ENCODE measurements around the gene GNAL. TPM values are rescaled to one million over a fixed set of nuclear protein-coding genes. Genes with fewer than 3 reads are reported as not detected.
"Not testable (repeated sequence)": the region's sequence is repeated elsewhere in the genome, so short reads cannot be mapped to it uniquely, and the experiment has no call there.

GNAL gene
- total RNA-seq, 2 donors from 2014 or later: 2.7 to 4.4 TPM

DNA sequence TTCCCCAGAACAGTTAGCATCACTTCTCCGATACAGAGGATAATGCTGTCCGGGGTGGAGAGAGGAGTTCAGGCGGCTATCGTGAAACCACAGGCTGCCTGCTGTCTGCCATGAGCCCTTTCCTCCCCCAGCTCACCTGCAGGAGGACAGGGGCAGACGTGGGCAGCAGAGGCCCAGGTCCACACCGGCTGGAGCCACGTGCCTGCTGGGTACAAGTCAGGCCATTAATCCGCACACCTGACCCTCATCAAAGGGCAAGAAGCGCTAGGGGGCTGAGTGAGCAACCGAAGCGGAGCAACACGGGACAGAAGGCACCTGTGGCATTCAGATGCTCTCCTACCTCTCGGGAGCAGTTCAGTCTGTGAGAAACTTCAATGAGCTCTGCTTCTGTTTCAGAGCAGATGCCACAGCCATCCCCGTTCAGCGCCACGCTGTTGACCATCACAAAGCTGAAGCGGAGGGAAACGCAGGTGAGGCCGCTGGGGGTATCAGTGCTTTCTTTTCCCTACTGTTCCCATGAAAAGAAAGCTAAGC, 197.6 kb downstream of the GNAL start:
- TF ChIP-seq, protein P1, sequence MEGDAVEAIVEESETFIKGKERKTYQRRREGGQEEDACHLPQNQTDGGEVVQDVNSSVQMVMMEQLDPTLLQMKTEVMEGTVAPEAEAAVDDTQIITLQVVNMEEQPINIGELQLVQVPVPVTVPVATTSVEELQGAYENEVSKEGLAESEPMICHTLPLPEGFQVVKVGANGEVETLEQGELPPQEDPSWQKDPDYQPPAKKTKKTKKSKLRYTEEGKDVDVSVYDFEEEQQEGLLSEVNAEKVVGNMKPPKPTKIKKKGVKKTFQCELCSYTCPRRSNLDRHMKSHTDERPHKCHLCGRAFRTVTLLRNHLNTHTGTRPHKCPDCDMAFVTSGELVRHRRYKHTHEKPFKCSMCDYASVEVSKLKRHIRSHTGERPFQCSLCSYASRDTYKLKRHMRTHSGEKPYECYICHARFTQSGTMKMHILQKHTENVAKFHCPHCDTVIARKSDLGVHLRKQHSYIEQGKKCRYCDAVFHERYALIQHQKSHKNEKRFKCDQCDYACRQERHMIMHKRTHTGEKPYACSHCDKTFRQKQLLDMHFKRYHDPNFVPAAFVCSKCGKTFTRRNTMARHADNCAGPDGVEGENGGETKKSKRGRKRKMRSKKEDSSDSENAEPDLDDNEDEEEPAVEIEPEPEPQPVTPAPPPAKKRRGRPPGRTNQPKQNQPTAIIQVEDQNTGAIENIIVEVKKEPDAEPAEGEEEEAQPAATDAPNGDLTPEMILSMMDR (IDR thresholded peaks at IDR 0.05): no peak
- Histone ChIP-seq H3K4me1 (no peaks in the 10 kb centered on the region), H3K9me3 (no peaks in the 10 kb centered on the region), H3K36me3 (peaks cover 62% of the 10 kb centered on the region), H3K27me3 (no peaks in the 10 kb centered on the region), H3K4me3 (no peak overlapping the region), H3K27ac (no peak overlapping the region)
- DNase-seq (ENCODE audit: low spot score): no peak

DNA sequence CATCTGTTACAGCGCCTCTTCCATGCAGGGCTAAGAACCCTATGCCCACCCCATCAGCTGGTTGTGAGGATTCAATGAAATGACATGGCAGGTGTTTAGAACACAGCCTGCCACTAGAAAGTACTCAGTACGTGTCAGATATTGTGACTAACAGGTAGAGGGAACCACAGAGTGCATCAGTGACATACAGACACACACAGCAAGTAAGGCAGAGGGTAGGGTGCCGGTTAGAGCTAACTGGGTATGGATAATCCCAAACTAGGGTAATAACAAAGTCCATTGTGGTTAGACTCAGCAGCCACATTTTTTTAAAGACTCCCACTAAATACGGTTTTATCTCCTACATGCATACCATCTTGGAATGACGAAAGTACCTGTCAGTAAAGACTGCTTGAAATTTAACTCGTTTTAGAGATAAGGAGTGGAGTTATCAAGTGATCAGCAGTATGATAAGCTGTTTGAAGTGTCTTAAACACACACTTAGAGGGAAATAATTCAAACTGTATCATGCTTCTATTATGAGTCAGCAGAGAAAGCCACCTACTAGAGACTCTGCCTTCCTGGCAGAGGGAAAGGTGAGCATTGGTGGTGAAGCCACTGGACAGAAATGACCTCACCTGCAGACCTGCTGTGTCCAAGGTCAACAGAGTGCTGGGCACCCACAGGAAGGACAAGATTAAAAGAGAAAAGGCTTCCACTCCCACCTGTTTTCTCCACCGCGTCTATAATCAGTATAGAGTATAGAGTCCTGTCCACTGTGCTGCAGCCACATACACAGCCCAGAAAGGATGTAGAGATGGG, 198.5 kb downstream of the GNAL start:
- DNase-seq (ENCODE audit: low spot score): no peak
- H3K9me3 ChIP-seq: no peaks in the 10 kb centered on the region
- TF ChIP-seq, protein P1 (IDR thresholded peaks at IDR 0.05): no peak
- H3K36me3 ChIP-seq: peaks cover 55% of the 10 kb centered on the region
- no peak overlapping the region for H3K4me3 ChIP-seq
- no peaks in the 10 kb centered on the region for H3K27me3 ChIP-seq
- H3K27ac ChIP-seq: no peak overlapping the region
- no peaks in the 10 kb centered on the region for H3K4me1 ChIP-seq

GRCh38 chr18:11888726-11889125, 199.7 kb downstream of the GNAL start:
- H3K36me3 ChIP-seq: peaks cover 55% of the 10 kb centered on the region
- DNase-seq (ENCODE audit: low spot score): no peak
- TF ChIP-seq, protein P1 (IDR thresholded peaks at IDR 0.05): no peak
- H3K9me3 ChIP-seq: no peaks in the 10 kb centered on the region
- H3K4me3 ChIP-seq: no peak overlapping the region
- H3K27ac ChIP-seq: no peak overlapping the region
- no peaks in the 10 kb centered on the region for H3K4me1 ChIP-seq
- H3K27me3 ChIP-seq: no peaks in the 10 kb centered on the region

DNA sequence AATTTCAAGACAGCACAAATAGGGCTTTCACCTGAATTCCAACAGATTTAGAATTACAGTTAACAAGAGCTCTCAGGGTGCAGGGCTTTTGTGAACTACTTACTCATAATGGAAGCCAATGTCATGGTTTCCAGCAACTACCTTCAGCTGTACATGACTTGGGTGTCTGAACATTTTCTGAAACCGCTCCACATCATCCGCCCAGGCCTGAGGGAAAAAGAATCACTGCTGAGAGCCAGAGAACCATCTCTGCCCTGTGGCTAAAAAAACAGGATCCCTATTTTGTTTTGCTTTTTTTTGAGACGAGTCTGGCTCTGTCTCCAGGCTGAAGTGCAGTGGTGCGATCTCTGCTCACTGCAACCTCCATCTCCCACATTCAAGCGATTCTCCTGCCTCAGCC, 200.2 kb downstream of the GNAL start:
- H3K27me3 ChIP-seq: no peaks in the 10 kb centered on the region
- H3K9me3 ChIP-seq: no peaks in the 10 kb centered on the region
- H3K4me1 ChIP-seq: no peaks in the 10 kb centered on the region
- no peak for DNase-seq (ENCODE audit: low spot score)
- H3K36me3 ChIP-seq: peaks cover 49% of the 10 kb centered on the region
- H3K27ac ChIP-seq: no peak overlapping the region
- no peak overlapping the region for H3K4me3 ChIP-seq
- TF ChIP-seq, protein P1 (IDR thresholded peaks at IDR 0.05): no peak

DNA sequence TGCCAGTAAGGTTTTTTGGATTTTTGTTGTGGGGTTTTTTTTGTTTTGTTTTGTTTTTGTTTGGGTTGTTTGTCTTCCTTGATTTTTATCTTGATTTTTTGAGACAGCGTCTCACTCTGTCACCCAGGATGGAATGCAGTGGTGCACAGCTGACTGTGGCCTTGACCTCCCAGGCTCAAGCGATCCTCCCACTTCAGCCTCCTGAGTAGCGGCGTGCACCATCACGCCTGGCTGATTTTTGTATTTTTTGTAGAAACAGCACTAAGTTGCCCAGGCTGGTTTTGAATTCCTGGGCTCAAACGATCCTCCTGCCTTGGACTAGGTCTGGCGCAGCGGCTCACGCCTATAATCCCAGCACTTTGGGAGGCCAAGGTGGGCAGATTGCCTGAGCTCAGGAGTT, 202.7 kb downstream of the GNAL start:
- TF ChIP-seq, protein P1 (IDR thresholded peaks at IDR 0.05): no peak
- no peak overlapping the region for H3K4me3 ChIP-seq
- no peaks in the 10 kb centered on the region for H3K4me1 ChIP-seq
- no peaks in the 10 kb centered on the region for H3K9me3 ChIP-seq
- H3K27me3 ChIP-seq: no peaks in the 10 kb centered on the region
- no peak overlapping the region for H3K27ac ChIP-seq
- DNase-seq (ENCODE audit: low spot score): no peak
- peaks cover 38% of the 10 kb centered on the region for H3K36me3 ChIP-seq

- H3K9me3 ChIP-seq; H3K4me3 ChIP-seq; DNase-seq (ENCODE audit: low spot score); H3K27ac ChIP-seq; H3K27me3 ChIP-seq; H3K4me1 ChIP-seq: not testable (repeated sequence)
- H3K36me3 ChIP-seq: peaks cover 36% of the 10 kb centered on the region
These were observed 203.4 kb downstream of the GNAL start for GRCh38 chr18:11892438-11892837.

Data from right atrium auricular region (tissue), 2 donors.